Measurements from ENCODE around the gene CAMK2A.

DNA sequence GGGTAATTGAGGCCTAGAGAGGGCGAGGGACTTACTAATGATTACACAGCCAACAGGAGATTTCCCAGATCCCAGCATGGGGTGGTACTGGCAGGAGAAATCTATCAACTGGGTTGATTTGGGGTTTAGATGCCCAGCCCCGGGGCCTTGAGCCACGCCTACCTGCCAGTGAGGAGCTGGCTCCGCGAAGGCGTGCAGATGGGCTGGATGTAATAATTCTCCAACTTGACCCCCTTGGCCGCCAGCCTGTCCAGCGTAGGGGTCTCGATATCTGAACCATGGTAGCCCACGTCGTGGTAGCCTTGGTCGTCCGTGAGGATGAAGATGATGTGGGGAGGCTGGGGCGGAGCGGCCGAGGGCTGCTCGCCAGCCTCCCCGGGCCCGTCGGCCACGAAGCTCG, 12.3 kb upstream of the CAMK2A start:
- TF ChIP-seq, protein P1, sequence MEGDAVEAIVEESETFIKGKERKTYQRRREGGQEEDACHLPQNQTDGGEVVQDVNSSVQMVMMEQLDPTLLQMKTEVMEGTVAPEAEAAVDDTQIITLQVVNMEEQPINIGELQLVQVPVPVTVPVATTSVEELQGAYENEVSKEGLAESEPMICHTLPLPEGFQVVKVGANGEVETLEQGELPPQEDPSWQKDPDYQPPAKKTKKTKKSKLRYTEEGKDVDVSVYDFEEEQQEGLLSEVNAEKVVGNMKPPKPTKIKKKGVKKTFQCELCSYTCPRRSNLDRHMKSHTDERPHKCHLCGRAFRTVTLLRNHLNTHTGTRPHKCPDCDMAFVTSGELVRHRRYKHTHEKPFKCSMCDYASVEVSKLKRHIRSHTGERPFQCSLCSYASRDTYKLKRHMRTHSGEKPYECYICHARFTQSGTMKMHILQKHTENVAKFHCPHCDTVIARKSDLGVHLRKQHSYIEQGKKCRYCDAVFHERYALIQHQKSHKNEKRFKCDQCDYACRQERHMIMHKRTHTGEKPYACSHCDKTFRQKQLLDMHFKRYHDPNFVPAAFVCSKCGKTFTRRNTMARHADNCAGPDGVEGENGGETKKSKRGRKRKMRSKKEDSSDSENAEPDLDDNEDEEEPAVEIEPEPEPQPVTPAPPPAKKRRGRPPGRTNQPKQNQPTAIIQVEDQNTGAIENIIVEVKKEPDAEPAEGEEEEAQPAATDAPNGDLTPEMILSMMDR (IDR thresholded peaks at IDR 0.05), result no peak
- TF ChIP-seq POLR2A (IDR thresholded peaks at IDR 0.05), result no peak
